GM10847 (cell line): Measurements from ENCODE around the gene CDH22.

Source experiments
- POLR2A ChIP-seq: IDR thresholded peaks from 2 replicates; pipeline ENCODE4 v1.6.1; 2011; ENCODE audit not compliant: insufficient read length; ENCODE audit errors: extremely low read depth

Gene CDH22

DNA sequence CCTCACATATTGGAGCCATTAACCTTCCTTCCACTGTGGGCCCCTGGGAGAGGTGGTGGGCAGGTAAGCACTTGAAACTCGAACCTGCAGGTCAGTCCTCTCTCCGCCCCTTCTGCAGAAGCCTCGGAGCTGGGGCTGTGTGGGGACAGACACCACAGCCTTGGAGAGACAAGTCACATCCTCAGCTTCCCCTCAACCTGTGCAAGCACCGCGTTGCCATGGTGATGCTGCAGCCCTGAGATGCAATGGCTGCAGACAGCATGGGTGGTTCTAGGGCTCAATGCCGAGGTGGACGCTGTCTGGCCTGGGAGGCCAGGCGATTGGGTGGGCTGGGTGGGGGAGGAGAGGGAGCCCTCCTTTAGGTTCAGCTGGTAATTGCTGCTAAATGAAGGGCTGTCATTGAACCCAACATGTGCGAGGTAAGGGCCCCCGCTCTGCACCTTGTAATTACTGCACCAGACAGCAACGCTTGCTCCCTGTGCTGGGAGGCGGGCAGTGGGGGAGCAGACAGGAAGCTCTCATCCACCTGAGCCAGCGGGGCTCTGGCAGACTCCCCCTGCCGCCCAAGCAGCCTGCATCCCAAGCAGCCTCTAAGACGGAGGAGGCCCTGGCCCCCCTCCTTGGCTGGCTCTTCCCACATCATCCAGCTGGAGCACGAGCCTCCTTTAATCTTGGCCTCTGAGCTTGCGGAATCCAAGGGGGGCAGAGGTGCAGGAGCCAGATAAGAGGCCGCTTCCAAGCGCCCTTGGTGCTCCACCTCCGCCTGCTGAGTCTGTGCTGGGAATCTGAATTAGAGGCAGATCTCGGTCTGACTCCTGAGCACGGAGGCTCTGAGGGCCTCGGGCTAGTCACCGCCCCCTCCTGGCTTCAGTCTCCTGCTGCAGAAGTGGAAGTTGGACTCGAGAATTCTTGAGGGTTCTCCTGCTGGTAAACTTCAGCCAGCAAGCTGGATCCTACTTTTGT lies 39.8 kb upstream of the CDH22 start:
- no peak for TF ChIP-seq POLR2A

DNA sequence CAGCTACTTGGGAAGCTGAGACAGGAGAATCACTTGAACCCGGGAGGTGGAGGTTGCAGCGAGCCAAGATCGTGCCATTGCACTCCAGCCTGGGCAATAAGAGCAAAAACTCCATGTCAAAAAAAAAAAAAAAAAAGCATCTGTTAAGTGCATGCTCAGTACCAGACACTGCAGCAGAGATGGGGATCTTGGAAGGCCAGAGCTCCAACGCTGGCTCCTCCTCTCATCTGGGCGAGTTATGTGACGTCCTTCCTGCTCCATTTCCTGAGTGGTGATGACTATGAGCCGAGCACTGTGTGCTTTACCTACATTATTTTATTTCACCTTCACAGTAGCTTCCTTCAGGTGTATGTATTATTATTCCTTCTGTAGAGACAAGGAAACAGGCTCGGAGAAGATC lies 38.5 kb upstream of the CDH22 start:
- TF ChIP-seq POLR2A = no peak

DNA sequence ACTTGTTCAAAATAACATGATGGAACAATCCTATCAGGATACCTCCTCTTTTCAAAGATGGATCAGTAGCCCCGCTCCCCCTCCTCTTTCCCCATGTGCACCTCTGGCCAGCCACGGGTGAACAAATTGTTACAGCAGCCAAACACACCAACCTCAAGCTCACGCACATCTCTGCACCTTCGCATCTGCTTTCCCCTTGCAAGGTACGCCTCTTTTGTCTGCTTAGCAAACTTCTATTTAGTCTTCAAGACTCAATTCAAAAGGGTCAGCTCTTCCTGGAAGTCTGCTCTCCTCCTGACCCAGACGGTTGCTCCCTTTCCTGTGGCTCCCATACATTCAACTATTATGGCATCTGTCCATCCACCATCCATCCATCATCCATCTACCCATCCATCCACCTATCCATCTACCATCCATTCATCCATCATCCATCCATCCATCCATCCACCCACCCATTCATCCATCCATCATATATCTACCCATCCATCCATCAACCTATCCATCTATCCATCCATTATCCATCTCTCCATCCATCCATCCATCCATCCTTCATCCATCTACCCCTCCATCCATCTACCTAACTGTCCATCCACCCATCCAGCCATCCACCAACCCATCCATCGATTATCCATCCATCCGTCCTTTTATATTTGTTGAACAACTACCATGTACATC lies 36.3 kb upstream of the CDH22 start:
- TF ChIP-seq POLR2A = no peak

DNA sequence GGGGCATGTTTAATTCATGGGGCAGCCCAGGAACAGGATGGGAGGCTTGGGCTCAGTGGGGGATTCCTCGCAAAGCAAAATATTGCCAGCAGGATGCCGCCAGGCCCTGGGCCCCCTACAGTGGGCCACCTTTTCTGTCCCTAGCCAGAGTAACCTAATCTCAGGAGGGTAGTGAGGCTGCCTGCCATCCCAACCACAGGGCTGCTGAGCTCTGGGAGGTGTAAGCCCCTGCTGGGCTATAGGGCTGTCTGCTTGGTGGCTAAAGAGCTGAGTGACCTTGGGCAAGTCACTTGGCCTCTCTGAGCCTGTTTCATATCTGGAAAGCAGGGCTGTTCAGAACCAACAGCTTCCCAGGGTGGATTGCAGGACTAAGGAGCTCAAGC lies 35.7 kb upstream of the CDH22 start:
- TF ChIP-seq POLR2A = no peak

DNA sequence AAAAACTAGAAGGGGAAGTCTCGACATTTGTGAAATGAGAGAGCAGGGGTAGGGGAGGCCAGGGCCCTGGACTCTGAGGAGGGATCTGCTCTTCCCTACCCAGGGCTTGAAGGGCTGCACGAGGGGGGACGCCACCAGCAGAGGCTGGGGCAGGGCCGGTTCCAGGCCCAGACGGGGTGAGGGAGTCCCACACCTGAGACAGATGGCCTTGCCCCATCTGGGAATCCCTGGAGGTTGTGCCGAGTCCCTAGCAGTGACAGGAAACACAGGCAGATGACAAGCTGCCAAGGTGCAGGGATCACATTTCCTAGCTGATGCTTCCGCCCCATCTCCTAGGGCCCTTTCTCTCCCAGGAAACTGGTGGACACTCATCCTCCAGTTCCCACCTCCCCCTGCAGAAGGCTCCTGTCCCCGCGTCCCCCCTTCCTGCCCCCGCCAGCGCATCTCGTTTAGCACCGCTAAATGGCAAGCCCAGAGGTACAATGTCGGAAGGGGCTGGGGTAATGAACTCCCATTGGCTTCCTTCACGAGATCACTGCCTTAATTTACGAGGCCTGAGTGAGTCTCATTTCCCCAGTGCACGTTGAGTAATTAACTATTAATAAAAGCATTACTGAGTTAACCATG lies 35.2 kb upstream of the CDH22 start:
- TF ChIP-seq POLR2A = no peak

DNA sequence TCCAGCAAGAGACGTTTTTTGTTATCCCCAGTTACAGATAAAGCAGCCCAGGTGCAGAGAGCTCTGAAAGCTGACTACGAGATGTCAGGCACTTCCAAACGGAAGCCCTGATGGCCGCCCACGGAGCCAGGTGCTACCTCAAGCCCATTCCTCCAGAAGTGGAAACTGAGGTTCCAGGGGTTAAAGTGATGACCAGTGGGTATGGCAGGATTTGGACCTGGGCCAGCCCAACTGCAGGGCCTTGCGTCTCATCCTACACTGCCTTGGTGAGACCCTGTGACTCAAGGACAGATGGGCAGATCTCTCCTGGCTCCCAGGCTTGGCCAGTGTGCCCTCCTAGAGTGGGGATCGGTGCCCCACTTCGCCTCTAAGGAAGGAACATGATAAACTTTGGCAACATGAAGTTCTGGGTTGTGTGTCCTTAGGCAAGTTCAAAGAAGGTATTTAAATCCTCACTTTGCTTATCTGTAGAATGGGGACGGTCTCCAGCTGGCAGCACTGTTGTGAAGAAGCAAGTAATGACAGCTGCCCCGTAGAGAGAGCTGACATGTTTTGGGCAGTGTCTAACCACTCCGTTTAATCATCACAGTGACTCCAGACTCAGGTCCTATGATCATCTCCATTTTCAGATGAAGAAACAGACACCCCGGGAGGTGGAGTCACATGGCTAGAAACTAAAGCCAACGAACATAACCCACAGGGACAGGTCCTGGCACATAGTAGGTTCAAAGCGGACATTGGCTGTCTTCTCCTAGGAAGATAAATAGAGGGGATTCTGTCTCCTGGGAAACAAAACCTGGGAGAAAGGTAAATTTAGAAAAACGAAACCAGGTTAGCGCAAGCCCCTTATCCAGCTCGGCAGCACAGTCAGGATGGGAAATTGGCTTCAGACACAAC lies 34.4 kb upstream of the CDH22 start:
- no peak for TF ChIP-seq POLR2A

DNA sequence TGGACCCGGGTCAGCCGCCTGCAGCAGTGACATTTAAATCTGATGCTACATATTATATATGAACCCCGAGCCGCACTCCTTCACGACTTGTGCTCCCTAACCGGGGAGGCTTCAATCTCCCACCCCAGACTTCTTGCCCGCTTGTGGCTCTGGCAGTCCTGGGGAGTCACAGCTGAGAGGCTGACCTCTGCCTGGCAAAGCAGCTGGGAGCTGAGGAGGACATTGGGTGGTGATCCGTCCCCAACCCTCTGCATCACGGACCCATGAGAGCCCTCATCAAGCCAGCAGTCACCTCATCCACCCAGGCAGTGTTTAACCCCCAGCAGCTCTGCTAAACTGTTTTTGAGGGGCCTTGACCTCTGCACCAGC lies 33.7 kb upstream of the CDH22 start:
- TF ChIP-seq POLR2A = no peak

DNA sequence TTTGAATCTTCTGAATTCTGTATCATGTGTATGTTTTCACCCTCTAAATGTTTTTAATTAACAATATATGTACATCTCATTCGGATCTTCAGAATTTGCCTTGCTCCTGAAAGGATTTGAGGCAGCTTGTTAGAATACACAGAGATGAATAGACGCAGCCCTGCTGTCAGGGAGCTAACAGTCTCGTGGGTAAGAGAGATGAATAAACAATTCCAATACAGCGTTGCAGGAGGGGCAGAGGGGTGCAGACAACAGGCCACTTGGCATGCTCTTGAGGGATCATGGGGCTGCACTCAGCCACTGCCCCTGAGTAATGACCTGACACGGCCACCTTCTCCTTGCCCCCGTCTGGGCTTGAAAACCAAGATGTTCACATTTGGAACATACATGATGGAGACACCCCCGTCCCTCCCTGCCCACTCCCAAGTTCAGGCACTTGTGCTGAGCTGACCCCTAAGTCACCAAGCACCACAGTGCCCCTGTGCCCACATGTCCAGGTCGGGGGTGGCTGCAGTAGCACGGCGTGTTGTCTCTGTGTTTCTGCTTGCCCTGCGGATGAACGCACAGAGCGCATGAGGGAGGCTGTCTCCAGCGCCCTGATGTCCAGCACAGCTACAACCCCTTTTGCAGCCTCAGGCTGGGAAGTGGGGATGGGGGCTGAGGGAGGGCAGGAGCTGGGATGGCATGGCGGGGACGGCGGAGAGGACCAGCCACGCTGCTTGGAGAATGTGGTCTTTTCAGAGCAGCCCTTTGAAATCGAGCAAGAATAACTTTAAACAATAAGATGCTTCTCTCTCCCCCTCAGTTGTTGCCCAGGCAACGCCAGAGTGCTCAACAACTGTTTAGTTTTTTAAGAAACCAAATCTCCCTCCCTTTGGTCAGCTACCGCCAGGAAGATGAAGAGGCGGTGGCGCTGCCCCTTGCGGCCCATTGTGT lies 33.0 kb upstream of the CDH22 start:
- no peak for TF ChIP-seq POLR2A

DNA sequence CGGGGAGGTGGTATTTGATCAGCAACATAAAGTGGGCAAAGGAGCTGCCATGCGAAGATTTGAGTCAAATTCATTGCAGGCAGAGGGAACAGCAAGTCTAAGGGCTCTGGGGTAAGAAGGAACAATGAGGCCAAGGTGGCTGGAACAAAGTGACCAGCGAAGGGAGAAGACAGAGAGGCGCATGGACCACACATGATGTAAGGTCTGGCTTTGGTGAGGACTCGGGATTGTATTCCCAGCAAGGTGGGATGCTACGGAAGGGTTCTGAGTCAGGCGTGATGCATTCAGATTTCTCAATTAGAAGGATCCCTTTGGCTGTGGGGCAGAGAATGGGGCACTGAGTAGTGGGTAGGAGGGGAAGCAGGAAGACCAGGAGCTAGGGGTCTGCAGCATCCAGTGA lies 30.7 kb upstream of the CDH22 start:
- TF ChIP-seq POLR2A = no peak

DNA sequence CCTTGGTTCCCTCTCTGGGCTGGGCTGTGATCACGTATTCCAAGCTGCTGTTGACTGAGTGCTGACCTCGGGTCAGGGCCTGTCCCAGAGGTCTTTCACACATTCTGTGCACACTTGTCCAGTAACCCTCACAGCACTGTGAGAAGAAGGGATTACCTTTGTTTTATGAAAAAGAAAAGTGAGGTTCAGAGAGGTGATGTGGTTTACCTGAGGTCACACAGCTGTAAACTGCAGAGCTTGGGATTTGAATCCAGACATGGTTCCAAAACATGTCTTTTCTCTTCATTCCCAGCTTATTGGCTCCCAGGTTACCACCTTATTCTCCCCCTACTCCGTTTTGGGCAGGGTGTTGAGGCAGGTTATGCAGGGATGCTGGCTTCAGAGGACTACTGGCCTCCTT lies 28.4 kb upstream of the CDH22 start:
- TF ChIP-seq POLR2A = no peak

DNA sequence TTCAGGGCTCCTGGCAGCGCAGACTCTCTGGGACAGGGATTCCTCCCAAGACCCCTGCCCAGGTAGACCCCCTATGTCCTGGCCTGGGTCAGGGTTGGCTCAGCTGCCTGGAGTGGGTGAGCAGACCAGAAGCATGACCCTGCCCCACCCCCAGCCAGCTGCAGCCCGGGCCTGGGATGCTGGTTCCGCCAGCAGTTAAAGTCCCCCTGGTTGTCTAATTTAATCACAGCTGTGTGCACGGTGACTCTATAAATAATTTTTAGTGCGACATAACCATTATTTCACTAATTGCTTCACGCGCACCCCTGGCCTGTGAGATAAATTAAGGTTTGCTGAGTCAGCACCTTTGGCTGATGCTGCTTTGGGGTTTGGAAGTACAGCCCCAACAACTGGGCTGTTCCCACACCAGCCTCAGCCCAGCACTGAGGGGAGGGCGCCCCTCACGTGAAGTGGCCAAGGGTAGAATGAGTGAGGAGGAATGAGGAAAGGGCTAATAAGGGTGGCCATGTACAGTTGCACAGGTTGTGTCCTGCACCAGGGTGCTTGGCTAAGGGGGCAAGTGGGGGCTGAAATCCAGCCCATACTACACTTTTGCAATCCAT lies 26.1 kb upstream of the CDH22 start:
- TF ChIP-seq POLR2A = no peak

DNA sequence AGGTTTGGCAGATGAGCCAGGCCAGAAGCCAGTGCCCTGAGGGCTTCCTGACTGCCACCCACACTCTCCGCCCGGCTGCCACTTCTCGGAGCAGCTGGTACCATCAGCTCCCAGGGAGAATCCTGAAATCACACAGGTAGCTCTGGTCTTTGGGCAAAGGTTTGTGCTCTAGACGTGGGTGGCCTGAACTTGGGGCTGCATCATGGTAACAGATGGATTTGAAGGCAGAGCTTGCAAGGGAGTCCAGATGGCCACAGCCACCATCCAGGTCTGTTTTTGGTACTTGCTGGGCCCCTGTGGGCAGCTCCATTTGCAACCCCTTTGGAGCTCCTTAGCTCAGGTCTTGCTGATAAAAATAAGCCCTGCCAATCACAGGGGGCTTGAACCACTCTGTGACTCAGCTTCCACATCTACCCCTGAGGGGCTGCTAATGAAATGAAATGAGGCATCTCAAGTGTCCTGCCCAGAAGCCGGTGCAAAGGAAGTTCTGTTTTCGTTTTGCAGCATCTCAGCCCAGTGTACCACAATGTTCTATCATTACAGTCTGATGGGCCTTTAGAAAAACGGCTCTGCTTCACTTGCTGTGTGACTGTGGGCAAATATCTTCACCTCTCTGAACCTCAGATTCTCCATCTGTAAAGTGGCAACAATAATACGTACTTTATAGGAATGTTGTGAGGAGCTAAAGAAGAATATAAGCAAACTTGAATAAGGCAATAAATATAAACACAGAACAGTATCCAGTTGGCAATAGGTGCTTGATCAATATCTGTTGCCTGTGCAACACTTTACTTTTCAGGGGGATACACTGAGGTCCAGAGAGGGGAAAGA lies 25.1 kb upstream of the CDH22 start:
- TF ChIP-seq POLR2A = no peak
